Stimulated activated CD8-positive, alpha-beta memory T cell treated with anti-CD3 and anti-CD28 coated beads, Interleukin-4, amount 100 ng/mL, for 48 hours (primary cell): ENCODE measurements around the gene IGSF3.
A peak's percentile ranks its signal among the peaks of the same experiment; 100 is the strongest.

Experiments
- DNase-seq: peaks from one replicate; pipeline ENCODE4 v3.0.0-alpha.2; 2020

IGSF3 gene

DNA sequence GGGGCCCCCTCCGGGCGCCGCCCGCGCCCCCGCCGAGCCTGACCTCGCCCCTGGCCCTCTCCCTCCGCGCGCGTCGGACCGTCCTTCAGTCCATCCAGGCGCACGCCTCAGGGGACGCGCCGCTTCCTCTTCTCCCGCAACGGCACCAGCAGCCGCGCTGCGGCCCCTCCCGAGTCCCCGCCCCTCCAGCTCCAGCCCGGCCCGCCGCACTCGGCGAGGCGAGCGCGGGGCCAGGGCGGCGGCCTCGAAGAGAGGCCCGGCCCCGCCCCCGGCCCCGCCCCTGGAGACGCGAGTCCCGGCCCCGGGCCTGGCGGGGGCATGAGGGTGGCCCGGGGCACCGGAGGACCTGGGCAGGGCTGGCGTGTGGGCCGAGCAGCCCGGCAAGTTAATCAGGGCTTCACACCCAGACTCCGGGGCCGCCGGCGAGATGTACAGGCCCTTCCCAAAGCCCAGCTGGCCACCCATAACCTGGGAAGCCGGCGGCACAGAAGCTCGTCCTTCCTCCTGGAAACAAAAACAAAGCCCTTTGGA lies at the start of gene IGSF3:
IGSF3 (minus strand) TSS at position 159 of the 531 bp plus-strand sequence. CDS start 1,407 bp downstream, outside the sequence.
- peak; percentile 70 for DNase-seq

DNA sequence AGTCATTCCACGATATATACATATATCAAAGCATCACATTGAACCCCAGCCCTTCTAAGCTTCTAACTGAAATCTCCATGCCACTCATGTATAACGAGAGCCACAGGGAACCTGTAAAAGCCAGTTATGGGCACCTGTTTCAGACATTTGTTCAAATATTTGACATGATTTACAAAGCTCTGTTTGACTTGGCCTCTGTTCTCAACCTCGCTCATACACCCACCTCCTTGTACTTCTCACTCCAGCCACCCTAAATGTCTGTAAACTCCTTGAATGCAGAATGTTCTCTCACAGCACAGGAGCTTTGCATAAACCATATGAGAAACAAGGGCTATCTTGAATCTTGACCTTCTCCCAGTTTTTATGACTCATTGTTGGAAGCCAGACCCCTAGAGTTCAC lies 49.8 kb upstream of the IGSF3 start:
- no peak for DNase-seq

DNA sequence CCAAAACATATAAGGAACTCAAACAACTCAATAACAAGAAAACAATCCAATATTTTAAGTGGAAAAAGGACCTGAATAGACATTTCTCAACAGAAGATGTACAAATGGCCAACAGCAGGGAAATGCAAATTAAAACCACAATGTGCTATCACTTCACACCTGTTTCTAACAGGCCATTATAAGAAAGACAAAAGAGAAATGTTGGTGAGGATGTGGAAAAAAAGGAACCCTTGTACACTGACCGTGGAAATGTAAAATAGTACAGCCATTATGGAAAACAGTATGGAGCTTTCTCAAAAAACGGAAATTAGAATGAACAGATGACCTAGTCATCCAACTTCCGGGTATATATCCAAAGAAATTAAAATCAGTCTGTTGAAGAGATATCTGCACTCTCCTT lies 48.9 kb upstream of the IGSF3 start:
- DNase-seq = no peak

DNA sequence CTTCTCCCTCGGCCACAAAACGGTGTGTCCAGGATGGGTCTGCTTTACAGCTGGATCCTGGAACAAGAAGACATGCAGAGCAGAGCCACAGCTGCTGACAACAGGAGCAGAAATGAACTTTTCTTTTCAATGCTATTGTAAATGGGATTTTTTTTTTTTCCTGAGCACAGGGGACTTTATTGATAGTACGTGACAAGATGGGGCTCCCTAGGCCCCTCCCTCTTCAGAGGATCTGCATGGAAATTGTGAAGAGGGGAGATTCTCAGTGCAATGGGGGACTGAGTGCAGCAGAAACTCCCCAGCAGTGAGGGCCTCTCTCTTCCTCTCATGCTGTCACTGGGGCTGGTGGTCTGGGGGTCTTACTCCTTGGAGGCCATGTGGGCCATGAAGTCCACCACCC lies 45.9 kb upstream of the IGSF3 start:
- no peak for DNase-seq

DNA sequence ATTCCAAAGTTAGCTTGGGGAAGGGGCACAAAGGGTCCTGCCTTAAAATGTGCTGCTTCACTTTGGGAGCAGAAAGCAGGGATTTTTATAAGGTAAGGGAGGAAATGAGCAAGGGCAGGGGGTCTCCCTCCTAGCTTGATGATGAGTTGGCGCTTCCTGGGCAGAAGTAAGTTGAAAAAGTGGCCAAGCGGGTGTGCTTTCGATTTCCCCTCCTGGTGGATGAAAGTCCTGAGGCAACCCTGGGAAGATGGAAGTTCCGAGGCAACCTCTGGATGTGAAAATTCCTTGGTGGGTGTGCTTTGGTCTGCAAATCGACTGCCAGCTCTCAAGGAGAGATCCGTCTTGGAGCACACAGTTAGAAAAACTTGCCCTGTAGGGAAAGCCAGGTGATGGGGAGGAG lies 45.0 kb upstream of the IGSF3 start:
- DNase-seq = no peak

DNA sequence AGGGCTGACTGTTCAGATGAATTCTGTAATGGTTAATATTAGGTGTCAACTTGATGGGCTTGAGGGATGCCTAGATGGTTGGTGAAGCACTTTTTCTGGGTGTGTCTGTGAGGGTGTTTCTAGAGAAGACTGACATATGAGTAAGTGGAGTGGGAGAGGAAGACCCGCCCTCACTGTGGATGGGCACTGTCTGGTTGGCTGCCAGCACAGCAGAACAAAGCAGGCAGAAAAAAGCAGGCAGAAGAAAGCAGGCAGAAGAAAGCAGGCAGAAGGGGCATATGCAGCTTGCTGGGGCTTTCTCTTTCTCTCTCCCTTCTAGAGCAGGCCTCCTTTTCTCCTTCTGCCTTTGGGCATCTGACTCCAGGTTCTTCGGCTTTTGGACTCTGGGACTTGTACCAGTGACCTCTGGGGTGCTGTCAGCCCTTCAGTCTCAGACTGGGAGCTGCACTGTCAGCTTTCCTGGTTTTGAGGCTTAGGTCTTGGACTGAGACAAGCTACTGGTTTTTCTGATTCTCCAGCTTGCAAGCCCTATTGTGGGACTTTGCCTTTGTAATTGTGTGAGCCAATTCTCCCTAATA lies 43.8 kb upstream of the IGSF3 start:
- DNase-seq = peak; percentile 40

- DNase-seq = no peak
Observed at GRCh38 chr1:116710420-116711262, 43.1 kb upstream of the IGSF3 start.

- DNase-seq = no peak
Observed at GRCh38 chr1:116709666-116710167, 42.2 kb upstream of the IGSF3 start.

GRCh38 chr1:116708255-116708900 lies 40.8 kb upstream of the IGSF3 start:
- DNase-seq = no peak

GRCh38 chr1:116706841-116707240 lies 39.3 kb upstream of the IGSF3 start:
- no peak for DNase-seq

DNA sequence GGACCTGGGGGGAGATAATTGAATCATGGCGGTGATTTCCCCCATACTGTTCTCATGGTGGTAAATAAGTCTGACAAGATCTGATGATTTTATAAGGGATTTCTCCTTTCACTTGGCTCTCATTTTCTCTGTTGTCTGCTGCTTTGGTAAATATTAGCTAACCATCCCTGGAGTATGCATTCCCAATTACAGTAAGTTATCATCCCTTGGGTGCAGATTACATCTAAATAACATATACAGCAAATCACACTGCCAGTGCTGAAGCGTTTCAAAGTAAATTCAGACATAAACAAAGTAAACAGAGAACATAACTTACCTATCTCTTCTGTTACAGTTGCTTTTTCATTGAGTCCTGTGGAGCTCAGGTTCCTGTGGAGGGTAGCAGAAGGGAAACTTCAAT lies 38.6 kb upstream of the IGSF3 start:
- DNase-seq = no peak

- no peak for DNase-seq
Observed at GRCh38 chr1:116704278-116704677, 36.7 kb upstream of the IGSF3 start.

DNA sequence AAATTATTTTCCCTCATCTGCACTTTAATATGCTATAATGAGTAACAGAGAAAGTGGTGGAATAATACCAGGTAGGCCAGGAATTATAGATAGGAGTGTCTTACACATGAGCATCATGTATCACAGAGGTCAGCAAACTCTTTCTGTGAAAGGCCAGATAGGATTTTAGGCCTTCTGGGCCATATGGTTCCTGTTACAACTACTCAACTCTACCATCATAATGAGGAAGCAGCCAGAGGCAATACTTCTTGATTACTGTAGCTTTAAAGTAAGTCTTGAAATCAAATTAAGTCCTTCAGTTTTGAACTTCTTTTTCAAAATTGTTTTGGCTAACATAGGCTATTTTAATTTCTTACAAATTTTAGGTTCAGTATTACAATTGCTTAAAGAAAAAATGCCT lies 32.1 kb upstream of the IGSF3 start:
- DNase-seq = no peak

DNA sequence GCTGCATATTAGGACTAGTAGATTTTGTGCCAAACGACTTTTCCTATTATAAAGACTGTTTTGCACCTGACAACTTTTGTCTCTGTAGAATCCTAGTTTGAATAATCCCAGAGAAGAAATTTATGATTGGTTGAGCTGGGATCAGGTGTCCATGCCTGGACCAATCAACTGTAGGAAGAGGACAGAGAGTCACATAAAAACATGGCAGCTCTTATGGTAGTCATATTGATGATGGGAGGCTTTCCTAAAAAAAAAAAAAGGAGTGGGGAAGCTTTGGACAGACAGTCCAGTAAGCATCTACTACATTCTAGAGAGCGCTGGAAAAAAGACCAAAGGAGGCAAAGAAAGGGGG lies 30.7 kb upstream of the IGSF3 start:
- DNase-seq = no peak

- DNase-seq = no peak
Observed at GRCh38 chr1:116697548-116698243, 30.2 kb upstream of the IGSF3 start.

GRCh38 chr1:116694524-116694923 lies 27.0 kb upstream of the IGSF3 start:
- no peak for DNase-seq

DNA sequence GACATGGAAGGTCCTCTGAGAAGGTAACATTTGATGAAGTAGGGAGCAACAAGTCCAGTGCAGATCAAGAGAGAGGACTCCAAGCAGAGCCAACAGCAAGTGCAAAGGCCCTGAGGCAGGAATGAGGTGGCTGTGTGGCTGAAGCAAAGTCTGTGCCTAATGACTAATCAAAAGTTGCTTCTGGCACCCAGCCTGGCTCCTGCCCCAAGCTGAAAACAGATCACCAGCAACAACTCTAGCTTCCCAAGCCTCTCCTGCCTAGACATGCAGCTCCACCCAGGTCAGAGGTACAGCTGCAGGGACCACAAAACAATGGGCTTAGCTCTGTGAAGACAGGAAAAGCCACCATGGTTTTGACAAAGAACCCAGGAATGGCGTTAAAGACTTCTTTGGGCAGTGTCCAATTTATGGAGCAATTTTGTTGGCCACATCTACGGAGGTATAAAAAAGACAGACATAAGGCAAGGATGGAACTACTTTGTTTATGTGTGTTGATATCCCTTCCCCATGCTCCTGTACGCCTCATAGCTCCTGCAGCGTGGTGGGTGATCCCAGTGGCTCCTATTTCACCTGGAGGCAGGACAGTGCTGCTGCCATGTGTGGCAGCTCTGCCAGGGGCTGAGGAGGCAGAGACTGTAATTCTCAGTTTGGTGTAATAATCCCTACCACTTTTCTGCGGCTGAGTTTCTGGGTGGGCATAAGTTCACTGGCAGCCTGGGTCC lies 26.4 kb upstream of the IGSF3 start:
- DNase-seq = no peak

- DNase-seq = no peak
Observed at GRCh38 chr1:116692879-116693278, 25.3 kb upstream of the IGSF3 start.

DNA sequence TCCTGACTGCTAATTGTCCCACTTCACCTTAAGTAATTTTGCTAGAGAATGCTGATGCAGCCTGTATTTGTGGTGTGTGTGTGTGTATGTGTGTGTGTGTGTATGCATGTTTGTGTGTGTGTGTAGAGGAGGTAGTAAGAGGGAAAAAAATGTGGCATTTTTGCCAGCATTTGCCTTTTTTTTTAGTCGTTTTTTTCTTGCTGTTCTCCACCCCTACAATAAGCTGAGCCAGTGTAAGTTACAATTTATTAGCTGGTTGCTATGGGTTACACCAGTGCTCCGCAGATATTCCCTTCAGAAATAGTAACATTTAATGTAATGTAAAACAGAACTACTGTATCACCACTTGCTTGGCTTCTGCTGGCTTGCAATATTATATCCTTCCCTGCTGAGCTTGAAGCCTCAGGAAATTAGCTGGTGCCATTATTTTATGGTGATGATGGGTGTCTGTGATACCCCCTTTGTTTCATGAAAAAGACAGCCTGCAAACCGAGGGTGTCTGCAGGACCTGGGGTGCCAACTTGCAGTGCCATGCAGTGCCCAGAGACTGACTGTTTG lies 23.4 kb upstream of the IGSF3 start:
- DNase-seq = no peak

GRCh38 chr1:116690396-116690848 lies 22.9 kb upstream of the IGSF3 start:
- DNase-seq = no peak

DNA sequence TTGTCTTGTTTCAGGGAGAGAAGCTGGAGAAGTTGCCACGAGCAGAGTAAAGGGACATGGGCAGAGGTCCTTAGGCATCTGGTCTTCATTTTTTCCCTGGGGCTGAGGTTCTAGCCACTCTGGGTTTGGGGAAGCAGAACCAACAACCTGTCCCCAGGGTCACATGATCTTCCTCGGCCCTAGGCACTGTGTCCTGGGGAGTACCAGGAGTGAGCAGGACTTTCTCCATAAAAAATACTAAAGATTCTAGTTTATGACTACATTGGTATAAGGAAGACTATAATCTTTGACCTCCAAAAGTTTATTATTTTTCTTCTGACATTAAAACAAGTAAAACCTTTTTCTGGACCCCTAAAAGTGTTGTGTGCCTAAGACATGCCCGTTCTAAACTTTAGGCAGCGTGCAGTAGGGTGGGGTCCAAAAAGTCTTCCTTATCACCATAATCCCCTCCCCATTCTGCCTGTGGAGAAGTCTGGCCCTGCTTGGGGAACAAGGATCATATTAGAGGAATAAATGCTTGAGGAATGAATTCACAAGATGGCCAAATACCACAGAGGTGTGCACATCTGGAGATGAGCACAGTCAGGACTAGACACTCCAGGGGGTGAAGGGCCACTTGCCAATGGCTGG lies 19.3 kb upstream of the IGSF3 start:
- DNase-seq = no peak

- no peak for DNase-seq
Observed at GRCh38 chr1:116686175-116686574, 18.6 kb upstream of the IGSF3 start.
